Activated CD4-positive, CD25-positive, alpha-beta regulatory T cell treated with anti-CD3 and anti-CD28 coated beads, Interleukin-2, amount 50 U/mL, for 16 hours (primary cell): ENCODE data around the gene SURF1.
"Not testable (repeated sequence)": the region's sequence is repeated elsewhere in the genome, so short reads cannot be mapped to it uniquely, and the experiment has no call there.

ENCODE experiments used
- DNase-seq: peaks from one replicate; pipeline ENCODE4 v3.0.0-alpha.2; 2020; ENCODE audit warnings: low read depth, low spot score

SURF1 gene

GRCh38 chr9:133384736-133385321, 28.5 kb upstream of the SURF1 start:
- no peak for DNase-seq

GRCh38 chr9:133383438-133383837, 27.2 kb upstream of the SURF1 start:
- no peak for DNase-seq

- DNase-seq = no peak
These were observed 26.3 kb upstream of the SURF1 start for GRCh38 chr9:133382507-133383141.

GRCh38 chr9:133380734-133381133, 24.4 kb upstream of the SURF1 start:
- no peak for DNase-seq

DNA sequence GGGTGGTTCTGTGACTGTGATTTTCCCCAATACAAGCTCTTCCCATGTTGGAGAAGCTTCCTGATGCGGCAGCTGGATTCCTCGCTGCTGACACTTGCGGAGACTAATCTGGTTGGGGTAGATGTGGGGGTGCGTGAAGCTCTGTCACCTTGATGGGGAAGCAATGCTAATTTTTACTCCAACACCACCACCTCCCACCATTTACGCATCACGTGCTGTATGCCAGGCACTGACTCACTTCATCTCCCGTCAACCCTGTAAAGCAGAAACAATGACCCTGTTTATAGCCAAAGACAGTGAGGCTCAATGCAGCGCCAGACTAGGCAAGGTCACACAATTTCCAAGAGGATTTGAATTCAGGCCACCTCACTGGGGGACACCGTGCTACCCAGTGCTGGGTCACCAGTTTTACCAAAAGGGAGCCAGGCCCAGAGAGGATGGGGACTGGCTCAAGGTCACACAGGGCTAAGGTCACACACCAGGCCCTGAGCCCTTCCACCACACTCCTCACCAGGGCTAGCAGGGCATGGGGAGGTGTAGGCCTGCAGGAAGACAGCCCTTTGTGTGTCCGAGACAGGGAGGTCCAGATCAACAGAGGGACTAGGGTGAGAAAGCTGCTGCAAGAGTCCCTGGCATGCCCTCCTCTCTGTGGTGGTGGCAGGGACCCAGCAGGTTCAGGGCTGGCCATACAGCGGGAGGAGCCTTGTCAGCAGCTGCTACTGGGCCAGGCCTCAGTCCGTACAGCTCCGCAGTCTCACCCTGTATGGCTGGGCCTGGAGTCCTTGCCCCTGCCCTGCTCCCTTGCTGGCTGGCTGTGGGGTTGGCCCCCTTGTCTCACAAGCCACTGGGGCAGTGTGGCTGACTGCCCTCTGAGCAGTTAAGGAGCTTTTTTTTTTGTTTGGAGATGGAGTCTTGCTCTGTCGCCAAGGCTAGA, 23.1 kb upstream of the SURF1 start:
- no peak for DNase-seq

- no peak for DNase-seq
These were observed 22.2 kb upstream of the SURF1 start for GRCh38 chr9:133378408-133378962.

DNA sequence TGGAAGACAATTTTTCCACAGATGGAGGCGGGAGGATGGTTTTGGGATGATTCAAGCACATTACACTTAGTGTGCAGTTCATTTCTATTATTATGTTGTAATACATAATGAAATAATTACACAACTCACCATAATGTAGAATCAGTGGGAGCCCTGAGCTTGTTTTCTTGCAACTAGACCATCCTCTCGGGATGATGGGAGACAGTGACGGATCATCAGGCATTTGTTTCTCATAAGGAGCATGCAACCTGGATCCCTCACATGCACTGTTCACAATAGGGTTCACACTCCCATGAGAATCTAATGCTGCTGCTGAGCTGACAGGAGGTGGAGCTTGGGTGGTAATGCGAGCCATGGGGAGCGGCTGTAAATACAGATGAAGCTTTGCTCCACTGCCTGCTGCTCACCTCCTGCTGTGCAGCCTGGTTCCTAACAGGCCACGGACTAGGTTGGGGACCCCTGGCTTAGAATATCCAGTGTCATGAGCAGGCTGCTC, 21.5 kb upstream of the SURF1 start:
- no peak for DNase-seq

DNA sequence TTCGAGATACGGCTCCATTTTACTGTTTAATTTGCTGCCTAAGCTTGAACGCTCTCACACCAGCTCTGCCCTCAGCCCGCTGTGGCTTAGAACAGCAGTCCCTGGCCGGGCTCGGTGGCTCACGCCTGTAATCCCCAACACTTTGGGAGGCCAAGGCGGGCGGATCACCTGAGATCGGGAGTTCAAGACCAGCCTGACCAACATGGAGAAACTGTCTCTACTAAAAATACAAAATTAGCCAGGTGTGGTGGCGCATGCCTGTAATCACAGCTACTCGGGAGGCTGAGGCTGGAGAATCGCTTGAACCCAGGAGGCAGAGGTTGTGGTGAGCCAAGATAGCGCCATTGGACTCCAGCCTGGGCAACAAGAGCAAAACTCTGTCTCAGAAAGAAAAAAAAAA, 21.0 kb upstream of the SURF1 start:
- not testable (repeated sequence) for DNase-seq

- peak; percentile 84 for DNase-seq
These were observed 19.7 kb upstream of the SURF1 start, which contains the start of the genes STKLD1 and SURF4 for GRCh38 chr9:133375724-133376654. STKLD1 (plus strand) TSS chr9:133376366; CDS start chr9:133376474, 108 bp downstream. SURF4 (minus strand) TSS chr9:133376060; CDS start chr9:133375969, 91 bp downstream.

GRCh38 chr9:133375116-133375723, 18.9 kb upstream of the SURF1 start:
- no peak for DNase-seq

DNA sequence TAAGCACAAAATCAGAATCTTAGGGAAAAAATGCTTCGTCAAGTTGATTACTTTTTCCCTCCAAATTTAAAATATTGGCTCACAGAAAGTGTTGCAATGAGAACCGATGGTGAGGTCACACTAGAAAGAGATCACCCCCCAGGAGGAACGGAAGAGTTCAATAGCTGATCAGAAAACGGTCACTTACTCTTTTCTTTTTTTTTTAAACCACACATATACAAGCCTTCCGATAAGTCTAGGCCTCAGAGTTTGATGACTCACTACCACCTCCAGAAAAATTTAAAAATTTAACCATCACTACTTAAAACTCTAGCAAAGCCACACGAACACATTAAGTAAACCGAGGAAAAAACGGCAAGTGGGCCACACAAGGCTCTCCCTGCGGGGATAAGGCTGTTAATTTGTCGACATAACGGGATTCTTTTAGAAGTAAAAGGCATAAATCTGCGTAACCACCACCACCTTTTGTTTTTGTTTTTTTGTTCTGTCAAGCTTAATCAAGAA, 18.4 kb upstream of the SURF1 start:
- no peak for DNase-seq

DNA sequence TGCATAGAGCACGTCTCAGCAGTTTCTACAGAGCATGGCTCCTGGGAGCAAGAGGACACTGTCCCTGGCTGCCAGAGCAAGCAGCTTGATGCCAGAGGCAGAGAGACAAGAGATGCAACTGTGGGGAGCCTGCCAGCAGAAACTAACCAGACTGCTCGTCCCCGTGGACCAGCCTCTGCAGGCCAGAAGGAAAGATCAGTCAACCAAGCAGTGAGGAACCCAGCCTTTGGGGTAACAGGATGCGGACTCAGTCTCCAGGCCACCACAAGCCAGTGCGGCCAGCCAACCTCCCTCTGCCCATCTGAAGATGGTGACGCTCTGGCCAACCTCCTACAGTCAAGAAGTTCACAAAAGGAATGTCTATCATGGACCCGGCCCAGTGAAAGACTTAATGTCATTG, 15.9 kb upstream of the SURF1 start:
- DNase-seq = no peak

- peak; percentile 48 for DNase-seq
These were observed 15.0 kb upstream of the SURF1 start for GRCh38 chr9:133371261-133371711.

DNA sequence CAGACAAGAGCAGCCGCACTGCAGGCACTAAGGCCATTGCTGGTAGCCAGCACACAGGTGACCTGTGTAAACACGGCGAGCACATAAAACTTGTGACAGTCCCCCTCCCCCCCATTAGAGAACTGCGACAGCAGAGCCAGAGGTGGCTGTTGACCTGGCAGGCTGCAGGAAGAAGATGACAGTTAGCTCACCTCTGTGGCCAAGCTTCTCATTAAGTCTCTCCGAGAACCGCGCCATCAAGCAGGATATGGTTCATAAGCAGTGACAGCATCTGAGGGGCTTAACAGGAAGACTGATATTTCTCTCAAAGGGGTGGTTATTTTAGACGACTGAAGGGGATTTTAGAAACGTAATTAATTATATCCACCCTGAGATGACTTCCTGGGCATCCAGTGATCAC, 14.4 kb upstream of the SURF1 start:
- no peak for DNase-seq

- no peak for DNase-seq
These were observed 13.6 kb upstream of the SURF1 start for GRCh38 chr9:133369933-133370332.

DNA sequence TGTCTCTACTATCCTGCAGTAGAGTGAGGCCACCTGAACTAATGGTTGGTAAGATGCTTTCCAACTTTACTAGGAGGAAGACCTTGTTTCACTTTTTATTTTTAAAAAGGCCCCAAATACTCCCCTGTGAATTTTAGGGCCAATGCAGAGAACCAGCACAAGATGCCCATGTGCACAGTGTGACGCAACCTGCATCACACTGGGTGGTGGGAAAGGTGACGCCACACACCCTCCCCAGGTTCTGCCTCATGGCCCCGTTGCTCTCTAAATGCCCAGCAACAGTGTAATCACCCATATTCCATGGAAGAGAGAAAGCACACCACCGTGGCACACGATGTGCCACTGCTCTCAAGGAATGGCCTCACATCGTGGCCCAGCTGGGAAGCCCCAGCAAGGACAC, 13.1 kb upstream of the SURF1 start:
- DNase-seq = no peak

DNA sequence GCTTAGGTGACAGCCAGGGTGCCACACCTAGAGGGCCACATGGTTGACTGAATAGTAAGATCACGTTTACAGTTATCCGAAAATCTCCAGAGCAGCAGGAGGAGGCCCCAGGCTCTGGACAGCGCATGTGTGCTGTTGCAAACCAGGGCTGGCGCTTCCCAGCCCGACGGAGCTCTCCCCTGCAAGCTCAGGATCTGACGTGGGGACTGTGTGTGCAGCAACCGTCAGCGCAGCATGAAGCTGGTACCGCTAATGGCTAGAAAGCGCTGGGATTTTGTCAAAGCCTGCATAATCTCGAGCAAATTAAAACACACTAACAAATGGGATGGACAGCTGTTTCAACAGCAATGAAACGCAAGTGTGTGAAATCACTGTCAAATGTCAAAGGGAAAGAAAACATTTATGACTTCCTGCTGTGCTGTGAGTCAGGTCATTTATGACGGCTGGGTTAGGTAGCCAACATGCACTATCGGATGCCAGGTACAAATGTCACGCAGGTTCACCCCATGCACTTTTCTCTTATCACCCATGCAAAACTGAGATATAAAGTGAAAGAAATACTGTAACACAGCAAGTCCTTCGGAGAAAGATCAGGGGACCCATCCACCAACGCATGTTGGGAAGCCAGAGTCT, 12.1 kb upstream of the SURF1 start:
- DNase-seq = no peak

DNA sequence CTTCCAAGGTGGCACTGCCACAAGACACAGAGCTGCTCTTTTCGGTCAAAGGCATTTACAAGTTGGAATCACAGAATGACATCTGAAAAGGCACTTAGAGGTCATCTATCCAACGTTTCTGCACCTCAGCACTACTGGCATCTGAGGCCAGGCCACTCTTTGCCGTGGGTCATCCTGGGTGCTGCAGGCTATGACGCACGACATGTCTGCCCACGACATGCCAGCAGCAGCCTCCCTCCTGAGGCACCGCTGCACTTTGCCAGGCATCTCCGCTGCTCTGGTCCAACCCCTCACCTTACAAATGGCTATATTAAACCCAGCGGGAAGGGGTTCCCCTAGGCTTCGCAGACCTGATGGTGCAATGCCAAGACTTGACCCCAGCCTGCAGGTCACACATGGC, 11.5 kb upstream of the SURF1 start:
- no peak for DNase-seq

DNA sequence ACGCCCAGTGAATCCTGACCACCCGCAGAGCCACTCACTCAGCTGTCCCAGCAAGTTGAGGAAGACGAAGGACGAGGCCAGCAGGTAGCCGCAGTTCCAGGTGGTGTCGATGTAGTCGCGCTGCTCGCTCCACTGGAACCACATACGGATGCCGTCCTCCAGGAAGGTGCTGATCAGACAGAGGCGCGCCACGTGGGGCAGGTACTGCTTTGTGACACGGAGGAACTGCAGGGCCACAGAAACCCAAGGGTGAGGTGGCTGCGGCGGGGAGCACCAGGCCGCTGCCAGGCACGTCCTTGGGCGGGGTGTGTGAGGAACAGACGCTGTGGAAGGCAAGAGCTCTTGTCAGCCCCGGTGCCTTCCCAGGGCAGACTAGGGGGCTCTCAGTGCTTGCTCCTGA, 10.9 kb upstream of the SURF1 start:
- no peak for DNase-seq

GRCh38 chr9:133366435-133366834, 10.1 kb upstream of the SURF1 start:
- no peak for DNase-seq
